ELF-1 (cell line): Measurements from ENCODE around the gene RNF112.

Experiments used
- DNase-seq: peaks from one replicate; pipeline ENCODE4 v3.0.0-alpha.2; 2016; ENCODE audit warnings: low read depth, low spot score

The RNF112 gene

GRCh38 chr17:19374136-19374535, 36.9 kb upstream of the RNF112 start:
- DNase-seq = no peak

- DNase-seq = no peak
These were observed 35.3 kb upstream of the RNF112 start for GRCh38 chr17:19375732-19376131.

GRCh38 chr17:19376811-19377210, 34.2 kb upstream of the RNF112 start:
- DNase-seq = no peak

GRCh38 chr17:19377602-19378415, 33.2 kb upstream of the RNF112 start:
- DNase-seq = peak; percentile 100

- DNase-seq = no peak
These were observed 32.3 kb upstream of the RNF112 start, which contains the start of gene MAPK7 for GRCh38 chr17:19378416-19379360. MAPK7 (plus strand) TSS chr17:19378498; CDS start chr17:19378901, 403 bp downstream.

GRCh38 chr17:19379361-19380065, 31.5 kb upstream of the RNF112 start:
- no peak for DNase-seq

GRCh38 chr17:19380481-19381301, 30.3 kb upstream of the RNF112 start:
- DNase-seq = no peak

DNA sequence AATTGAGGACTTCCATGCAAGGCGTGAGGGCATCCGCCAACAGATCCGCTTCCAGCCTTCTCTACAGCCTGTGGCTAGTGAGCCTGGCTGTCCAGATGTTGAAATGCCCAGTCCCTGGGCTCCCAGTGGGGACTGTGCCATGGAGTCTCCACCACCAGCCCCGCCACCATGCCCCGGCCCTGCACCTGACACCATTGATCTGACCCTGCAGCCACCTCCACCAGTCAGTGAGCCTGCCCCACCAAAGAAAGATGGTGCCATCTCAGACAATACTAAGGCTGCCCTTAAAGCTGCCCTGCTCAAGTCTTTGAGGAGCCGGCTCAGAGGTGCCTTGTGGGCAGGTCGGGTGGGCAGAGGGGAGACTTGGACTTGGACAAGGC, 29.7 kb upstream of the RNF112 start:
- no peak for DNase-seq

DNA sequence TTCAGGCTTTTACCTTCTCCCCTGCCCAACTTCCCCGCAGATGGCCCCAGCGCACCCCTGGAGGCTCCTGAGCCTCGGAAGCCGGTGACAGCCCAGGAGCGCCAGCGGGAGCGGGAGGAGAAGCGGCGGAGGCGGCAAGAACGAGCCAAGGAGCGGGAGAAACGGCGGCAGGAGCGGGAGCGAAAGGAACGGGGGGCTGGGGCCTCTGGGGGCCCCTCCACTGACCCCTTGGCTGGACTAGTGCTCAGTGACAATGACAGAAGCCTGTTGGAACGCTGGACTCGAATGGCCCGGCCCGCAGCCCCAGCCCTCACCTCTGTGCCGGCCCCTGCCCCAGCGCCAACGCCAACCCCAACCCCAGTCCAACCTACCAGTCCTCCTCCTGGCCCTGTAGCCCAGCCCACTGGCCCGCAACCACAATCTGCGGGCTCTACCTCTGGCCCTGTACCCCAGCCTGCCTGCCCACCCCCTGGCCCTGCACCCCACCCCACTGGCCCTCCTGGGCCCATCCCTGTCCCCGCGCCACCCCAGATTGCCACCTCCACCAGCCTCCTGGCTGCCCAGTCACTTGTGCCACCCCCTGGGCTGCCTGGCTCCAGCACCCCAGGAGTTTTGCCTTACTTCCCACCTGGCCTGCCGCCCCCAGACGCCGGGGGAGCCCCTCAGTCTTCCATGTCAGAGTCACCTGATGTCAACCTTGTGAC, 29.1 kb upstream of the RNF112 start:
- DNase-seq = no peak

- DNase-seq = no peak
These were observed 28.2 kb upstream of the RNF112 start for GRCh38 chr17:19382531-19383444.

GRCh38 chr17:19383681-19384470, 27.2 kb upstream of the RNF112 start:
- no peak for DNase-seq

DNA sequence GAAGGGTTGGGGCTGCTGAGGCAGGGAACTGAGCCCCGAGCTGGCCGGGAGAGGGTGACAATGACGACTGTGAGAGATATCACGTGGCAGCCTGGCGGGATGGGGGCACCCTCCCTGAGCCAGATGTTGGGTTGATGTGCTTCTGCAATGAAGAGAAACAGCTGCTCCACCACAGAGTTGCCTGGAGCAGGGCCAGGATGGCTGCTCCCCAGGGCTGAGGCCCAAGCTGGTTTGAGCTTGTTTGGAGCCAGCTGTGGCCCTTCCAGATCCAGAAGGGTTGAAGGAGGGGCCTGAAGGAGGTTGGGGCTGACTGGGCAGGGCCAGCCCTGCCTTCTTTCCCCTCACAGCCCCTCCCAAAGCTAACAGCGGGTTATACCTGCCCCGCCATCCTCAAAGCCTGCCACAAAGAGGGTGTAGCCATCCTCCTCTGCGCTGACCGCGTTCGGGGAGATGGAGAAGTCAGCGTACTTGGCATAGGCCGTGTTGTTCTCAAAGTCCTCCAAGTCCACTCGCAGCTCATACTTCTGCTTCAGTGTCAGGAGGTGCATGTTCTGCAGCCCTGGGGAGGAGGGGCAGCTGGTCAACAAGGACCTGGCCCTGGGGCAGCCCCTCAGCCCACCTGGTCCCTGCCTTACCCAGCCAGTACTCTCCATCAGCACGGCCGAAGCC, 26.2 kb upstream of the RNF112 start:
- DNase-seq = no peak

GRCh38 chr17:19385521-19385983, 25.5 kb upstream of the RNF112 start:
- DNase-seq = no peak

- DNase-seq = no peak
These were observed 24.7 kb upstream of the RNF112 start for GRCh38 chr17:19386051-19386929.

- no peak for DNase-seq
These were observed 23.8 kb upstream of the RNF112 start, which contains the start of gene MFAP4 for GRCh38 chr17:19386974-19387920. MFAP4 (minus strand) TSS chr17:19387190; CDS start chr17:19387155, 35 bp downstream.
